GM12874 (cell line): ENCODE data around the gene PIP5K1B.
A peak's percentile ranks its signal among the peaks of the same experiment; 100 is the strongest.

Source experiments
- CTCF ChIP-seq: IDR thresholded peaks from 2 replicates; pipeline ENCODE4 v1.5.1; 2011; ENCODE audit warnings: low read depth, mild to moderate bottlenecking, control low read depth, low read length, moderate library complexity; ENCODE audit not compliant: insufficient read depth

Gene PIP5K1B

GRCh38 chr9:68685213-68685612 is 19.8 kb upstream of the PIP5K1B start:
- no peak for TF ChIP-seq CTCF

- peak; percentile 71 for TF ChIP-seq CTCF
These were observed 19.3 kb upstream of the PIP5K1B start for GRCh38 chr9:68685770-68686169.

- TF ChIP-seq CTCF = no peak
These were observed 15.0 kb upstream of the PIP5K1B start for GRCh38 chr9:68690088-68690487.

- TF ChIP-seq CTCF = no peak
These were observed 12.5 kb upstream of the PIP5K1B start for GRCh38 chr9:68692519-68692918.

GRCh38 chr9:68694125-68694524 is 10.9 kb upstream of the PIP5K1B start:
- no peak for TF ChIP-seq CTCF

GRCh38 chr9:68697851-68698250 is 7.2 kb upstream of the PIP5K1B start:
- no peak for TF ChIP-seq CTCF

GRCh38 chr9:68698943-68699509 is 6.0 kb upstream of the PIP5K1B start:
- no peak for TF ChIP-seq CTCF
